K562 (cell line): Measurements from ENCODE around the gene GATAD1. TPM values are rescaled to one million over a fixed set of nuclear protein-coding genes. Genes with fewer than 3 reads are reported as not detected.
A peak's percentile ranks its signal among the peaks of the same experiment; 100 is the strongest.

Experiments used
- BMI1 ChIP-seq: fragments of 150-350 bp; IDR thresholded peaks from 2 replicates; pipeline ENCODE4 v1.6.1; 2014; ENCODE audit warnings: low read length
- BRF2 ChIP-seq: IDR thresholded peaks from 3 replicates; pipeline ENCODE4 v1.6.1; 2011; ENCODE audit warnings: borderline replicate concordance, mild to moderate bottlenecking; ENCODE audit not compliant: insufficient read length, insufficient read depth
- CBFA2T2 ChIP-seq: fragments of 450-650 bp; conservative IDR thresholded peaks from 2 replicates; pipeline ENCODE4 v1.6.1; 2017; ENCODE audit warnings: mild to moderate bottlenecking
- CCAR2 ChIP-seq: fragments of 200-400 bp; formaldehyde crosslinking; IDR thresholded peaks from 2 replicates; pipeline ENCODE4 v1.6.1; 2017; ENCODE audit warnings: mild to moderate bottlenecking, low read depth, low read length
- COPS2 ChIP-seq: fragments of 450-650 bp; conservative IDR thresholded peaks from 2 replicates; pipeline ENCODE4 v1.6.1; 2016; ENCODE audit warnings: mild to moderate bottlenecking, moderate library complexity
- E2F8 ChIP-seq: fragments of 450-650 bp; IDR thresholded peaks from 2 replicates; pipeline ENCODE4 v1.7.1; 2018; ENCODE audit warnings: mild to moderate bottlenecking, low read depth; ENCODE audit not compliant: partially characterized antibody
- ESRRB ChIP-seq: fragments of 250-450 bp; sonication (Bioruptor Pico); IDR thresholded peaks from 2 replicates; pipeline ENCODE4 v1.5.0; 2020; ENCODE audit warnings: mild to moderate bottlenecking, moderate library complexity, borderline replicate concordance
- ETS2 ChIP-seq: IDR thresholded peaks from 2 replicates; pipeline ENCODE4 v1.6.1; 2016; ENCODE audit warnings: borderline replicate concordance, missing genetic modification characterization, mild to moderate bottlenecking, moderate library complexity, missing compliant biosample characterization; ENCODE audit not compliant: poor library complexity, severe bottlenecking
- ETV5 ChIP-seq: sonication (generic); formaldehyde crosslinking; IDR thresholded peaks from 2 replicates; pipeline ENCODE4 v1.4.0; 2020; ENCODE audit warnings: low read depth, mild to moderate bottlenecking, missing genetic modification reagents
- FOXK2 ChIP-seq, 2 experiments: fragments of 450-650 bp; IDR thresholded peaks in 1 of 2; conservative IDR thresholded peaks in 1 of 2; 2 replicates each; pipeline ENCODE4 v1.6.1; 2016; ENCODE audit warnings: low read depth in 2 of 2, mild to moderate bottlenecking in 1 of 2
- HNRNPK ChIP-seq: fragments of 200-400 bp; formaldehyde crosslinking; IDR thresholded peaks from one replicate; pipeline ENCODE4 v1.6.1; 2018; ENCODE audit warnings: mild to moderate bottlenecking, low read depth, low read length; ENCODE audit not compliant: poor library complexity, severe bottlenecking
- MCM3 ChIP-seq: fragments of 450-650 bp; IDR thresholded peaks from 2 replicates; pipeline ENCODE4 v1.6.1; 2016
- NR4A1 ChIP-seq, 2 experiments: fragments of 250-450 bp in 1 of 2; fragments of 450-650 bp in 1 of 2; sonication (Bioruptor Pico) in 1 of 2; IDR thresholded peaks; 2 replicates each; pipeline versions ENCODE4 v1.4.0 to v1.6.1; 2016 to 2020; ENCODE audit warnings: mild to moderate bottlenecking in 2 of 2, missing compliant biosample characterization in 1 of 2, missing genetic modification characterization in 1 of 2, moderate library complexity in 1 of 2
- PRMT5 ChIP-seq: sonication (generic); formaldehyde crosslinking; IDR thresholded peaks from 2 replicates; pipeline ENCODE4 v1.5.0; 2020; ENCODE audit warnings: missing genetic modification reagents
- RFX5 ChIP-seq: IDR thresholded peaks from 2 replicates; pipeline ENCODE4 v1.6.1; 2011; ENCODE audit warnings: low read depth, mild to moderate bottlenecking, improper control_type of control experiment, low read length
- SAFB2 ChIP-seq: fragments of 200-400 bp; formaldehyde crosslinking; IDR thresholded peaks from 2 replicates; pipeline ENCODE4 v1.6.1; 2018; ENCODE audit warnings: borderline replicate concordance, low read length, low read depth, moderate library complexity; ENCODE audit not compliant: severe bottlenecking
- SMC3 ChIP-seq: conservative IDR thresholded peaks from 2 replicates; pipeline ENCODE4 v1.6.1; 2011; ENCODE audit warnings: low read depth, low read length, improper control_type of control experiment; ENCODE audit not compliant: insufficient read depth
- TAF7 ChIP-seq: fragments of 450-650 bp; IDR thresholded peaks from 2 replicates; pipeline ENCODE4 v1.6.1; 2016; ENCODE audit warnings: missing genetic modification characterization, missing compliant biosample characterization
- YY1 ChIP-seq, 3 experiments: IDR thresholded peaks; 2 replicates each; pipeline ENCODE4 v1.6.1; 2011; ENCODE audit warnings: low read length in 2 of 3, mild to moderate bottlenecking in 2 of 3, moderate library complexity in 2 of 3, borderline replicate concordance in 1 of 3, control low read depth in 1 of 3, low read depth in 1 of 3; ENCODE audit not compliant: insufficient read depth in 3 of 3, insufficient replicate concordance in 2 of 3, control insufficient read depth in 1 of 3, insufficient read length in 1 of 3; ENCODE audit errors: extremely low read depth in 1 of 3
- ZC3H8 ChIP-seq: fragments of 450-650 bp; IDR thresholded peaks from 2 replicates; pipeline ENCODE4 v1.6.1; 2017
- ZKSCAN8 ChIP-seq: fragments of 200-800 bp; sonication (Bioruptor generic); IDR thresholded peaks from 2 replicates; pipeline ENCODE4 v1.6.1; 2016; ENCODE audit warnings: missing genetic modification characterization, missing compliant biosample characterization
- ZNF124 ChIP-seq: sonication (generic); formaldehyde crosslinking; IDR thresholded peaks from 2 replicates; pipeline ENCODE4 v1.8.1; 2022; ENCODE audit warnings: missing genetic modification reagents
- ZNF384 ChIP-seq: IDR thresholded peaks from 2 replicates; pipeline ENCODE4 v1.6.1; 2012; ENCODE audit warnings: low read depth, low read length, improper control_type of control experiment
- ZNF583 ChIP-seq: fragments of 250-450 bp; sonication (Bioruptor Pico); IDR thresholded peaks from 2 replicates; pipeline ENCODE4 v1.4.0; 2020
- polyA plus RNA-seq, 8 experiments: library from polyadenylated mRNA; depleted of rRNA in 4 of 8; stranded (reverse) in 5 of 8; unstranded in 3 of 8; fragments of >200 nt; fragmentation: Nextera tagmentation in 2 of 8; fragmentation: Illumina TruSeq in 1 of 8; extraction: Ambion mirVana in 2 of 8; extraction: Trizol in 1 of 8; gene quantifications; 2 replicates each; pipeline versions ENCODE4 v1.2.1 to v1.2.3, GENCODE V29; 2011 to 2014; ENCODE audit warnings: inconsistent platforms in 1 of 8, missing spikeins in 1 of 8
- total RNA-seq, 7 experiments: library from RNA; depleted of rRNA in 6 of 7; stranded (reverse); fragments of >200 nt in 6 of 7; fragmentation: Illumina TruSeq in 2 of 7; extraction: Trizol in 2 of 7; gene quantifications; 2 replicates each; pipeline versions ENCODE4 v1.2.1 to v1.2.3, GENCODE V29; 2011 to 2021; ENCODE audit warnings: low replicate concordance in 1 of 7
- TF ChIP-seq, protein P1 (sequence below), 2 experiments: fragments of 250-450 bp in 1 of 2; fragments of 450-650 bp in 1 of 2; sonication (Bioruptor Pico) in 1 of 2; IDR thresholded peaks; 2 replicates each; pipeline versions ENCODE4 v1.6.1 to v1.8.0; 2016 to 2021; ENCODE audit warnings: mild to moderate bottlenecking in 2 of 2, moderate library complexity in 2 of 2, missing compliant biosample characterization in 1 of 2, missing genetic modification characterization in 1 of 2

GATAD1 gene
- total and polyA plus RNA-seq, 9 of the 15 experiments (the other 6 are each of a cell fraction or from before 2014, with no cell fraction given), result 9.3 to 67.7 (median 34.3) TPM

- TF ChIP-seq SAFB2 (no peak), ETV5 (CRISPR knock-in tag) (no peak), ZNF583 (CRISPR knock-in tag) (peak; percentile 85), COPS2 (no peak), TAF7 (tag) (0 out of 2 replicates have a peak, but pooled peaks have one; percentile 18), HNRNPK (no peak), ZNF124 (CRISPR knock-in tag) (no peak), ESRRB (CRISPR knock-in tag) (no peak), ZNF384 (no peak), E2F8 (no peak), CCAR2 (no peak), CBFA2T2 (no peak), SMC3 (no peak), ZC3H8 (no peak), MCM3 (no peak), FOXK2 (conservative IDR thresholded peaks at IDR 0.05 in 1 of 2, IDR thresholded peaks at IDR 0.05 in 1 of 2; ENCODE audit: low read depth in 2 of 2) (no peak), NR4A1 (CRISPR knock-in tag; IDR thresholded peaks at IDR 0.05) (no peak), NR4A1 (tag; IDR thresholded peaks at IDR 0.05) (peak; percentile 73), RFX5 (no peak), YY1 (IDR thresholded peaks at IDR 0.05; ENCODE audit: borderline replicate concordance in 1 of 3, control insufficient read depth in 1 of 3, extremely low read depth in 1 of 3, insufficient read depth in 3 of 3, insufficient read length in 1 of 3, insufficient replicate concordance in 2 of 3, low read depth in 1 of 3, low read length in 2 of 3) (peak in 1 of 3 experiments; percentile 8), ETS2 (tag) (no peak), BRF2 (no peak), BMI1 (no peak), PRMT5 (CRISPR knock-in tag) (no peak), ZKSCAN8 (CRISPR knock-in tag) (no peak)
- TF ChIP-seq, protein P1, sequence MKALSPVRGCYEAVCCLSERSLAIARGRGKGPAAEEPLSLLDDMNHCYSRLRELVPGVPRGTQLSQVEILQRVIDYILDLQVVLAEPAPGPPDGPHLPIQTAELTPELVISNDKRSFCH (CRISPR knock-in tag; IDR thresholded peaks at IDR 0.05), result no peak
- TF ChIP-seq, protein P1 (tag; IDR thresholded peaks at IDR 0.05), result peak; percentile 56; the same call in 1 of the 2 replicates
Observed at GRCh38 chr7:92427193-92427592, 20.1 kb upstream of the GATAD1 start (continued).
